Hematopoietic multipotent progenitor cell treated with erythropoietin and hydrocortisone succinate and interleukin-3 and kit ligand, for 8 days (in vitro differentiated cells): Measurements from ENCODE around the gene CTDP1.

ENCODE experiments used
- DNase-seq: peaks from one replicate; pipeline ENCODE4 v3.0.0-alpha.2; 2015

Gene CTDP1

GRCh38 chr18:79769698-79770500 lies 90.3 kb downstream of the CTDP1 start:
- DNase-seq: no peak

- DNase-seq: no peak
Observed at GRCh38 chr18:79770501-79770815, 90.9 kb downstream of the CTDP1 start.

- no peak for DNase-seq
Observed at GRCh38 chr18:79770826-79771225, 91.2 kb downstream of the CTDP1 start.

GRCh38 chr18:79771446-79772107 lies 92.0 kb downstream of the CTDP1 start:
- DNase-seq: no peak

- DNase-seq: no peak
Observed at GRCh38 chr18:79772108-79772864, 92.7 kb downstream of the CTDP1 start.

GRCh38 chr18:79772865-79773696 lies 93.5 kb downstream of the CTDP1 start:
- DNase-seq: no peak

GRCh38 chr18:79774111-79774510 lies 94.5 kb downstream of the CTDP1 start:
- no peak for DNase-seq

GRCh38 chr18:79775441-79776221 lies 96.0 kb downstream of the CTDP1 start:
- DNase-seq: no peak

GRCh38 chr18:79776674-79777073 lies 97.1 kb downstream of the CTDP1 start:
- DNase-seq: no peak

GRCh38 chr18:79778291-79778791 lies 98.7 kb downstream of the CTDP1 start:
- DNase-seq: no peak

- no peak for DNase-seq
Observed at GRCh38 chr18:79779021-79779699, 99.6 kb downstream of the CTDP1 start.

- DNase-seq: no peak
Observed at GRCh38 chr18:79779700-79780190, 100.1 kb downstream of the CTDP1 start.

- no peak for DNase-seq
Observed at GRCh38 chr18:79780547-79780946, 100.9 kb downstream of the CTDP1 start.

- no peak for DNase-seq
Observed at GRCh38 chr18:79781331-79781941, 101.8 kb downstream of the CTDP1 start.

- DNase-seq: no peak
Observed at GRCh38 chr18:79782566-79783308, 103.1 kb downstream of the CTDP1 start.

- DNase-seq: no peak
Observed at GRCh38 chr18:79784071-79784913, 104.7 kb downstream of the CTDP1 start.

- no peak for DNase-seq
Observed at GRCh38 chr18:79784965-79785770, 105.6 kb downstream of the CTDP1 start.

- DNase-seq: no peak
Observed at GRCh38 chr18:79785831-79786230, 106.2 kb downstream of the CTDP1 start.
